Measurements from ENCODE around the gene CDAN1. TPM values are rescaled to one million over a fixed set of nuclear protein-coding genes. Genes with fewer than 3 reads are reported as not detected.

Gene CDAN1
- total RNA-seq, 3 donors from 2014 or later, result 8.8 to 15.2 (median 14.7) TPM

- no peak for DNase-seq (ENCODE audit: low spot score in 2 of 2)
- H3K27ac ChIP-seq, result no peak overlapping the region
- no peaks in the 10 kb centered on the region for H3K36me3 ChIP-seq
- H3K4me3 ChIP-seq, result no peak overlapping the region
- H3K27me3 ChIP-seq, result no peaks in the 10 kb centered on the region
- intact Hi-C loops (cut with DNase I; ENCODE audit: low total_unique reads), result no loop called here
- H3K4me1 ChIP-seq, result no peaks in the 10 kb centered on the region
- H3K9me3 ChIP-seq, result no peaks in the 10 kb centered on the region
- no peak for TF ChIP-seq POLR2AphosphoS5 (IDR thresholded peaks at IDR 0.05)
- no peak for TF ChIP-seq POLR2A (IDR thresholded peaks at IDR 0.05)
- no peak for TF ChIP-seq CTCF (IDR thresholded peaks at IDR 0.05)
Observed at GRCh38 chr15:42679285-42680141, 57.4 kb downstream of the CDAN1 start.

- H3K27me3 ChIP-seq, result no peaks in the 10 kb centered on the region
- H3K36me3 ChIP-seq, result no peaks in the 10 kb centered on the region
- intact Hi-C loops (cut with DNase I; ENCODE audit: low total_unique reads), result no loop called here
- no peak for TF ChIP-seq POLR2AphosphoS5 (IDR thresholded peaks at IDR 0.05)
- no peak for TF ChIP-seq CTCF (IDR thresholded peaks at IDR 0.05)
- no peak for TF ChIP-seq POLR2A (IDR thresholded peaks at IDR 0.05)
- no peak overlapping the region for H3K4me3 ChIP-seq
- no peak overlapping the region for H3K27ac ChIP-seq
- no peaks in the 10 kb centered on the region for H3K4me1 ChIP-seq
- no peak for DNase-seq (ENCODE audit: low spot score in 2 of 2)
- H3K9me3 ChIP-seq, result no peaks in the 10 kb centered on the region
Observed at GRCh38 chr15:42675021-42675420, 61.9 kb downstream of the CDAN1 start.

- TF ChIP-seq POLR2A (IDR thresholded peaks at IDR 0.05), result no peak
- TF ChIP-seq CTCF (IDR thresholded peaks at IDR 0.05), result no peak
- TF ChIP-seq POLR2AphosphoS5 (IDR thresholded peaks at IDR 0.05), result no peak
- no peak overlapping the region for H3K27ac ChIP-seq
- no peaks in the 10 kb centered on the region for H3K4me1 ChIP-seq
- H3K4me3 ChIP-seq, result no peak overlapping the region
- intact Hi-C loops (cut with DNase I; ENCODE audit: low total_unique reads), result no loop called here
- DNase-seq (ENCODE audit: low spot score in 2 of 2), result no peak
- no peaks in the 10 kb centered on the region for H3K27me3 ChIP-seq
- no peaks in the 10 kb centered on the region for H3K9me3 ChIP-seq
- no peaks in the 10 kb centered on the region for H3K36me3 ChIP-seq
Observed at GRCh38 chr15:42674472-42674871, 62.5 kb downstream of the CDAN1 start.

Other genes with a start within 250 kb of the CDAN1 start
- gene ZNF106, start 246.0 kb downstream of the CDAN1 start, total RNA-seq, result 100 to 1,000 TPM in 1 of 3 donors, 10 to 100 TPM in 2; 59.6 to 151 (median 60.0) TPM
- 10 to 100 TPM; 75.8 to 88.0 (median 76.0) TPM for gene SNAP23, start 241.5 kb downstream of the CDAN1 start, total RNA-seq
- 10 to 100 TPM; 20.3 to 23.3 (median 23.3) TPM for gene LRRC57, start 188.3 kb downstream of the CDAN1 start, total RNA-seq
- gene HAUS2, start 188.3 kb downstream of the CDAN1 start, total RNA-seq, result 10 to 100 TPM; 29.3 to 42.1 (median 30.2) TPM
- gene STARD9, start 161.5 kb downstream of the CDAN1 start, total RNA-seq, result 10 to 100 TPM; 18.6 to 27.9 (median 27.5) TPM
- gene TTBK2, start 183.7 kb upstream of the CDAN1 start, total RNA-seq, result 10 to 100 TPM; 15.7 to 21.8 (median 16.4) TPM